ENCODE measurements around the gene ZRANB1. TPM values are rescaled to one million over a fixed set of nuclear protein-coding genes. Genes with fewer than 3 reads are reported as not detected.

Gene ZRANB1
- total and polyA plus RNA-seq, 2 of the 13 experiments (the other 11 are each of a cell fraction or from before 2014, with no cell fraction given): 10.3 to 19.6 TPM

DNA sequence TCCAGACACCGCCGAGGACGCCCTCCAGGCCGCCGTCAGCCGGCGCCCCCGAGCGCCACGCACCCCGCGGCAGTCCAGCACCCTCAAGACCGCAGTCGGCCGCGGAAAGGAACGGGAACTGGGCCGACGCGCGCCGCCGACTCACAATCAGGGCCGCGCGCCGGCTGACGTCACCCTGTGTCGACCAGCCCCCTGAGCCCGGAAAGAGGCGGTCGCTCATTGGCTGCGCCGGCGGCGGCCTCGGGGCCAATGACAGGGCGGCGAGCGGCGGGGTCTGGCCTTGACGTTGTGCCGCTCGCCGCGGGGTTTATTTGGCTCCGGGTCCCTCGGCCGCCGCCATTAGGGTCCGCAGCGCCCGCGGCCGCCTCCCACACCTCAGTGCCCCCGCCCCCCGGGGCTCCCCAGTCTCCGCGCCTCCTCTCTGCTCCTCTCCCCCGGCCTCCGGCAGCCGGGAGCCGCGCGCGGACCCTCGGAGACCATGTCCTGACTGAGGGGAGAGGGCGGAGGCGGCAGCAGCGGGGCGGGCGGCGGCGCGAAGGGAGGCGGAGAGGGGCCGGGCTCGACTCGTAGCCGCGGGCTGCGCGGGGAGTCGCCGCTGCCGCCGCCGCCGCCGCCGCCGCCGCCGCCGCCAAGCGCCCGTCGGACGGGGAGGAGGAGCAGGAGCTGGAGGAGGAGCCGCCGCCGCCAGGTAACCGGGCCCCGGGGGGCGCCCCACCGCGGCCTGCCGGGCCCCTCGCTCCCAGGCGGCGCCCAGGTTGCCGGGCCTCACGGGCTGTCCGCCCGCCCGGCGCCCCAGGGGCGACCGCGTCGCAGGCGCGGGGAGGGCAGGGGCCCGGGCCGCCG, 25.1 kb upstream of the ZRANB1 start (continued):
- TF ChIP-seq ZSCAN20 (CRISPR knock-in tag; IDR thresholded peaks at IDR 0.05; ENCODE audit: borderline replicate concordance) (0 out of 2 replicates have a peak, but pooled peaks have one; percentile 70), ARHGAP35 (CRISPR knock-in tag; IDR thresholded peaks at IDR 0.05; ENCODE audit: borderline replicate concordance) (0 out of 2 replicates have a peak, but pooled peaks have one; percentile 26), ARID5B (CRISPR knock-in tag; IDR thresholded peaks at IDR 0.05) (peak; percentile 48; the same call in 1 of the 2 replicates), ZFP36L2 (CRISPR knock-in tag; IDR thresholded peaks at IDR 0.05) (0 out of 2 replicates have a peak, but pooled peaks have one; percentile 21), FOSL2 (CRISPR knock-in tag; IDR thresholded peaks at IDR 0.05) (peak; percentile 68), THAP11 (CRISPR knock-in tag; IDR thresholded peaks at IDR 0.05) (peak; percentile 88), ZBTB38 (CRISPR knock-in tag; IDR thresholded peaks at IDR 0.05) (peak; percentile 70; the same call in 1 of the 2 replicates), TBX2 (CRISPR knock-in tag; IDR thresholded peaks at IDR 0.05; ENCODE audit: borderline replicate concordance) (peak; percentile 78), HBP1 (CRISPR knock-in tag; IDR thresholded peaks at IDR 0.05; ENCODE audit: low read depth) (no peak; the same call in 1 of the 2 replicates), KLF12 (CRISPR knock-in tag; IDR thresholded peaks at IDR 0.05; ENCODE audit: borderline replicate concordance) (0 out of 2 replicates have a peak, but pooled peaks have one; percentile 61), FIP1L1 (IDR thresholded peaks at IDR 0.05; ENCODE audit: borderline replicate concordance, insufficient read depth, low read depth, low read length) (no peak), ZNF33B (CRISPR knock-in tag; IDR thresholded peaks at IDR 0.05) (0 out of 2 replicates have a peak, but pooled peaks have one; percentile 12), HOXD1 (CRISPR knock-in tag; IDR thresholded peaks at IDR 0.05) (peak; percentile 70), ZSCAN9 (CRISPR knock-in tag; IDR thresholded peaks at IDR 0.05; ENCODE audit: borderline replicate concordance) (peak; percentile 85), SIN3B (IDR thresholded peaks at IDR 0.05; ENCODE audit: low read length) (peak; percentile 20; the same call in 1 of the 2 replicates), FOXO1 (CRISPR knock-in tag; IDR thresholded peaks at IDR 0.05) (peak; percentile 13; the same call in 1 of the 2 replicates), ZNF563 (CRISPR knock-in tag; IDR thresholded peaks at IDR 0.05) (peak; percentile 45; the same call in 1 of the 2 replicates), ATF1 (CRISPR knock-in tag; IDR thresholded peaks at IDR 0.05) (peak; percentile 85)
- TF ChIP-seq, protein P1, sequence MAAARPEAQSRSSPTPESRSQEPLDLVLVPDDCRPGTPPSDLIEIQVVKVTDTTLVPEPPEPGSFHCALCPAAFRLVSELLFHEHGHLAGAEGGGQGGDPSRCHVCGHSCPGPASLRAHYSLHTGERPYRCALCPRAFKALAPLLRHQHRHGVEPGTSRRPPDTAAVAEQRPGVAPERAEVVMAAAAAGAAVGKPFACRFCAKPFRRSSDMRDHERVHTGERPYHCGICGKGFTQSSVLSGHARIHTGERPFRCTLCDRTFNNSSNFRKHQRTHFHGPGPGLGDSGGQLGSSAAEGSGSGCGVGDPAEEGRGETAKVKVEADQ (CRISPR knock-in tag; IDR thresholded peaks at IDR 0.05; ENCODE audit: borderline replicate concordance): peak; percentile 50; the same call in 1 of the 2 replicates
- TF ChIP-seq, protein P2, sequence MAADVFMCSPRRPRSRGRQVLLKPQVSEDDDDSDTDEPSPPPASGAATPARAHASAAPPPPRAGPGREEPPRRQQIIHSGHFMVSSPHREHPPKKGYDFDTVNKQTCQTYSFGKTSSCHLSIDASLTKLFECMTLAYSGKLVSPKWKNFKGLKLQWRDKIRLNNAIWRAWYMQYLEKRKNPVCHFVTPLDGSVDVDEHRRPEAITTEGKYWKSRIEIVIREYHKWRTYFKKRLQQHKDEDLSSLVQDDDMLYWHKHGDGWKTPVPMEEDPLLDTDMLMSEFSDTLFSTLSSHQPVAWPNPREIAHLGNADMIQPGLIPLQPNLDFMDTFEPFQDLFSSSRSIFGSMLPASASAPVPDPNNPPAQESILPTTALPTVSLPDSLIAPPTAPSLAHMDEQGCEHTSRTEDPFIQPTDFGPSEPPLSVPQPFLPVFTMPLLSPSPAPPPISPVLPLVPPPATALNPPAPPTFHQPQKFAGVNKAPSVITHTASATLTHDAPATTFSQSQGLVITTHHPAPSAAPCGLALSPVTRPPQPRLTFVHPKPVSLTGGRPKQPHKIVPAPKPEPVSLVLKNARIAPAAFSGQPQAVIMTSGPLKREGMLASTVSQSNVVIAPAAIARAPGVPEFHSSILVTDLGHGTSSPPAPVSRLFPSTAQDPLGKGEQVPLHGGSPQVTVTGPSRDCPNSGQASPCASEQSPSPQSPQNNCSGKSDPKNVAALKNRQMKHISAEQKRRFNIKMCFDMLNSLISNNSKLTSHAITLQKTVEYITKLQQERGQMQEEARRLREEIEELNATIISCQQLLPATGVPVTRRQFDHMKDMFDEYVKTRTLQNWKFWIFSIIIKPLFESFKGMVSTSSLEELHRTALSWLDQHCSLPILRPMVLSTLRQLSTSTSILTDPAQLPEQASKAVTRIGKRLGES (CRISPR knock-in tag; IDR thresholded peaks at IDR 0.05; ENCODE audit: borderline replicate concordance): peak; percentile 45; the same call in 1 of the 2 replicates

Measured in HepG2 (cell line).